Upper lobe of left lung (tissue), 6 donors: Measurements from ENCODE around the gene DGKI. TPM values are rescaled to one million over a fixed set of nuclear protein-coding genes. Genes with fewer than 3 reads are reported as not detected.

Source experiments
- ATAC-seq, 2 donors: fragments of 200-7000 bp; cut with Tn5 transposase; one replicate each; pipeline ENCODE4 v1.9.1; 2022; ENCODE audit warnings: mild to moderate bottlenecking in 2 of 2, moderate library complexity in 2 of 2; ENCODE audit not compliant: low FRiP score in 2 of 2
- DNase-seq, 2 donors: peaks; one replicate each; pipeline ENCODE4 v3.0.0-alpha.2; 2019 to 2020
- H3K27ac ChIP-seq, 4 donors: fragments of 200-600 bp; sonication (generic); one replicate each; pipeline ENCODE4 v1.5.1; 2016 to 2019
- H3K27me3 ChIP-seq, 4 donors: fragments of 200-600 bp; sonication (generic); one replicate each; pipeline ENCODE4 v1.5.1; 2017 to 2019
- H3K36me3 ChIP-seq, 4 donors: fragments of 200-600 bp; sonication (generic); one replicate each; pipeline ENCODE4 v1.5.1; 2016 to 2019
- H3K4me1 ChIP-seq, 4 donors: fragments of 200-600 bp; sonication (generic); one replicate each; pipeline ENCODE4 v1.5.1; 2018 to 2019
- H3K4me3 ChIP-seq, 4 donors: fragments of 200-600 bp; sonication (generic); one replicate each; pipeline ENCODE4 v1.5.1; 2017 to 2019; ENCODE audit warnings: mild to moderate bottlenecking in 2 of 4, moderate library complexity in 1 of 4
- H3K9me3 ChIP-seq, 4 donors: fragments of 200-600 bp; sonication (generic); one replicate each; pipeline ENCODE4 v1.5.1; 2018 to 2019
- CTCF ChIP-seq, 6 experiments: fragments of 450-650 bp in 4 of 6; fragments of 200-600 bp in 2 of 6; sonication (generic) in 2 of 6; IDR thresholded peaks; one replicate each; pipeline ENCODE4 v1.5.1; 2016 to 2019; ENCODE audit warnings: antibody characterized with exemption in 6 of 6
- EP300 ChIP-seq, 4 donors: sonication (generic); formaldehyde crosslinking; IDR thresholded peaks; one replicate each; pipeline ENCODE4 v1.5.1; 2017; ENCODE audit warnings: antibody characterized with exemption in 4 of 4, control low read depth in 2 of 4
- POLR2A ChIP-seq, 4 donors: fragments of 450-650 bp; IDR thresholded peaks; one replicate each; pipeline ENCODE4 v1.5.1; 2016 to 2017; ENCODE audit warnings: antibody characterized with exemption in 4 of 4, mild to moderate bottlenecking in 2 of 4
- POLR2AphosphoS5 ChIP-seq, 2 donors: sonication (generic); formaldehyde crosslinking; IDR thresholded peaks; one replicate each; pipeline ENCODE4 v1.5.1; 2017; ENCODE audit warnings: antibody characterized with exemption in 2 of 2
- WGBS, 2 donors: methylation state at CpG; one replicate each; pipeline ENCODE4 v1.1.5; 2017 to 2018; 5-methylcytosine and 5-hydroxymethylcytosine counted together
- total RNA-seq, 6 donors: library from RNA; depleted of rRNA in 4 of 6; stranded (reverse); fragments of >200 nt in 4 of 6; gene quantifications; one replicate each; pipeline versions ENCODE4 v1.1.0 to v1.2.1, GENCODE V29; 2016 to 2021
- donor health status: DM: no; HTN: no; CAD: no; lungs with moderate emphysema.
- donor health status: DM: no; HTN: yes; CAD: no; lungs with severe emphysema.

The DGKI gene
- total RNA-seq, 6 donors from 2014 or later: under 0.01 to 4.5 (median 0.34) TPM; not detected in 1

- no peaks in the 10 kb centered on the region for H3K4me1 ChIP-seq
- TF ChIP-seq EP300 (IDR thresholded peaks at IDR 0.05) (no peak), CTCF (IDR thresholded peaks at IDR 0.05) (no peak), POLR2AphosphoS5 (IDR thresholded peaks at IDR 0.05) (no peak)
- no peaks in the 10 kb centered on the region for H3K27me3 ChIP-seq
- ATAC-seq: no peak
- no peak for DNase-seq
- no peaks in the 10 kb centered on the region for H3K9me3 ChIP-seq
- no peaks in the 10 kb centered on the region for H3K36me3 ChIP-seq
- 67 to 79% methylated on average over 2 of the region's 2 CpGs for WGBS, 2 donors
- H3K27ac ChIP-seq: no peak overlapping the region
- no peak overlapping the region for H3K4me3 ChIP-seq
Observed at GRCh38 chr7:137527634-137528033, 319.1 kb downstream of the DGKI start.

- Histone ChIP-seq H3K27ac (no peak overlapping the region), H3K4me3 (no peak overlapping the region), H3K9me3 (no peaks in the 10 kb centered on the region), H3K36me3 (no peaks in the 10 kb centered on the region), H3K27me3 (no peaks in the 10 kb centered on the region), H3K4me1 (no peaks in the 10 kb centered on the region)
- TF ChIP-seq POLR2AphosphoS5 (IDR thresholded peaks at IDR 0.05): no peak
- no peak for TF ChIP-seq EP300 (IDR thresholded peaks at IDR 0.05)
- TF ChIP-seq CTCF (IDR thresholded peaks at IDR 0.05): no peak
- TF ChIP-seq POLR2A (IDR thresholded peaks at IDR 0.05): no peak
- ATAC-seq (no peak), DNase-seq (no peak)
Observed at GRCh38 chr7:137523171-137523570, 323.6 kb downstream of the DGKI start.

GRCh38 chr7:137521451-137521850, 325.3 kb downstream of the DGKI start:
- WGBS, 2 donors: 90 to 92% methylated on average over 5 of the region's 5 CpGs
- H3K4me3 ChIP-seq: no peak overlapping the region
- DNase-seq (no peak), ATAC-seq (no peak)
- H3K9me3 ChIP-seq: no peaks in the 10 kb centered on the region
- no peak overlapping the region for H3K27ac ChIP-seq
- no peaks in the 10 kb centered on the region for H3K4me1 ChIP-seq
- H3K27me3 ChIP-seq: no peaks in the 10 kb centered on the region
- no peaks in the 10 kb centered on the region for H3K36me3 ChIP-seq
- no peak for TF ChIP-seq POLR2AphosphoS5 (IDR thresholded peaks at IDR 0.05)
- no peak for TF ChIP-seq EP300 (IDR thresholded peaks at IDR 0.05)
- TF ChIP-seq POLR2A (IDR thresholded peaks at IDR 0.05): no peak
- TF ChIP-seq CTCF (IDR thresholded peaks at IDR 0.05): no peak

- no peak for DNase-seq
- no peaks in the 10 kb centered on the region for H3K9me3 ChIP-seq
- H3K27me3 ChIP-seq: no peaks in the 10 kb centered on the region
- no peak for TF ChIP-seq POLR2AphosphoS5 (IDR thresholded peaks at IDR 0.05)
- TF ChIP-seq EP300 (IDR thresholded peaks at IDR 0.05): no peak
- TF ChIP-seq POLR2A (IDR thresholded peaks at IDR 0.05): no peak
- no peak for TF ChIP-seq CTCF (IDR thresholded peaks at IDR 0.05)
- H3K36me3 ChIP-seq: no peaks in the 10 kb centered on the region
- 77 to 83% methylated on average over 1 of the region's 1 CpG for WGBS, 2 donors
- H3K4me3 ChIP-seq: no peak overlapping the region
- ATAC-seq: no peak
- H3K27ac ChIP-seq: no peak overlapping the region
- H3K4me1 ChIP-seq: no peaks in the 10 kb centered on the region
Observed at GRCh38 chr7:137519947-137520346, 326.8 kb downstream of the DGKI start.

GRCh38 chr7:137519181-137519691, 327.5 kb downstream of the DGKI start:
- Histone ChIP-seq H3K4me3 (no peak overlapping the region), H3K4me1 (no peaks in the 10 kb centered on the region), H3K36me3 (no peaks in the 10 kb centered on the region), H3K9me3 (no peaks in the 10 kb centered on the region), H3K27ac (no peak overlapping the region), H3K27me3 (no peaks in the 10 kb centered on the region)
- WGBS, 2 donors: 46 to 63% methylated on average over 4 of the region's 4 CpGs
- no peak for ATAC-seq
- no peak for DNase-seq
- no peak for TF ChIP-seq CTCF (IDR thresholded peaks at IDR 0.05)
- no peak for TF ChIP-seq EP300 (IDR thresholded peaks at IDR 0.05)
- TF ChIP-seq POLR2AphosphoS5 (IDR thresholded peaks at IDR 0.05): no peak
- no peak for TF ChIP-seq POLR2A (IDR thresholded peaks at IDR 0.05)
